ENCODE data around the gene MORC2.

The MORC2 gene

GRCh38 chr22:30909306-30909705 is 59.3 kb downstream of the MORC2 start:
- TF ChIP-seq CTCF (IDR thresholded peaks at IDR 0.05; ENCODE audit: insufficient read depth, missing control alignments) = no peak
- no peak for DNase-seq (ENCODE audit: insufficient read length, low spot score)
- no peak for FAIRE-seq

- FAIRE-seq = no peak
- no peak for TF ChIP-seq CTCF (IDR thresholded peaks at IDR 0.05; ENCODE audit: insufficient read depth, missing control alignments)
These were observed 60.5 kb downstream of the MORC2 start for GRCh38 chr22:30908051-30908461.

DNA sequence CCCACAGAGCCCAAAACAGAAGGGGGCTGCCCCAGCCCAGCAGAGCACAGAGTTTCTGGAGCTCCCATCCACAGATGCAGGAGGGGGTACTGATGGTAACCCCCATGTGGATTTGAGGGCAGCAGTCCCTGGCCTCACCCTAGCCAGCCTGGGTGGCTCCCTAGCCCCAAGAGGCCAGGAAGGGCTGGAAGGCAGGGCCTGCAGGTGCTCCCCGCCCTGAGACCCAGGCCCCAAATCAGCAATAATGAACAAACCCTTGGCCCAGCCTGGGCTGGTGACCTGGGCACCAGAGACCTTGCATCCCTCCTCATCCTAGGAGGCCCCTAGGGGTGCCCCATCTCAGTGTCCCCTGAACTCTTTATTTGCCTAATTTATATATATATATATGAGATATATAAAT is 61.6 kb downstream of the MORC2 start:
- TF ChIP-seq CTCF (IDR thresholded peaks at IDR 0.05; ENCODE audit: insufficient read depth, missing control alignments) = no peak
- no peak for FAIRE-seq

More at GRCh38 chr22:30908051-30908461, 60.5 kb downstream of the MORC2 start:
- DNase-seq (ENCODE audit: insufficient read length, low spot score) = no peak

DNA sequence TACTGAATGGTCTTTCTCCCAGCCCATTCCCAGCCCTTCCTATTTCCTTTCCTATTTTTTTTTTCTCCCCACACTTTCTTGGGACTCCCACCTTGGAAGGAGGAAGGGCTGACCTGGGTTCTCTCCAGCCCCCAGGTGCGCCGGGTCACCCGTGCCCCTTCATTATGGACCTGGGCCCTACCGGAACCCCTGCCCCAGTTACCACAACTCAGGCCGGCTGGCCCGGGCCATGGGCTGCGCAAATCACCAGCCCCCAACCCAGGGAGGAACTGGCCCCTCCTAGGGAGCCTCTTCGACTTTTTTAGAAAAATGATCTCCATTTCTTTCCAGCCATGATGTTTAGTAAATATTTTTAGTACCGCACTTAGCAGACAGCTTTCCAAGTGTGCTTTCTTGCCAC is 62.2 kb downstream of the MORC2 start:
- no peak for DNase-seq (ENCODE audit: insufficient read length, low spot score)
- TF ChIP-seq CTCF (IDR thresholded peaks at IDR 0.05; ENCODE audit: insufficient read depth, missing control alignments) = no peak
- FAIRE-seq = no peak

More for the DNA sequence above, 61.6 kb downstream of the MORC2 start:
- no peak for DNase-seq (ENCODE audit: insufficient read length, low spot score)

GRCh38 chr22:30905696-30906341 is 62.8 kb downstream of the MORC2 start:
- FAIRE-seq (no peak), DNase-seq (ENCODE audit: insufficient read length, low spot score) (no peak)
- no peak for TF ChIP-seq CTCF (IDR thresholded peaks at IDR 0.05; ENCODE audit: insufficient read depth, missing control alignments)

- no peak for TF ChIP-seq CTCF (IDR thresholded peaks at IDR 0.05; ENCODE audit: insufficient read depth, missing control alignments)
- no peak for DNase-seq (ENCODE audit: insufficient read length, low spot score)
- FAIRE-seq = no peak
These were observed 64.6 kb downstream of the MORC2 start for GRCh38 chr22:30903876-30904460.
